ENCODE measurements around the gene MYO1D.

The MYO1D gene

DNA sequence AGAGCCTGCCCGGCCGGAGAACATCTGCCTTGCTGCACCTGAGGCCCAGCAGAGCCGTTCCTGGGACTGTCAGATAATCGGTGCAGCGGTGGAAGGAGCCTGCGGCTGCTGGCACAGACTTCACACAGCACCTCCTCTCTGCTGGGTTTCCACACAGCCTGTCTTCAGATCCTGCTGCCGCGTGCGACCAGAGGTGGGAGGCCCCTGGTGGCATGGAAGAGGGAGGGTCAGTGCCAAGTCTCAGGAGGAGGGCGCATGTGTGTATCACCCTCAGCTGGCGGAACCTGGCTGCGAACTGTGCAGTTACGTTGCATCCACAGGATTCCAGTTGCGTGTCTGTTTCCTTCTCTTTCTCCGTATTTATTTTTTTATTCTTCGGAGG is 386.8 kb downstream of the MYO1D start:
- CTCF ChIA-PET: interaction anchor here (1.6 kb wide), 1 partner anchor 46 kb away, joined by 4 read pairs; the partner anchor contains the start of gene PSMD11
- no peak for DNase-seq (ENCODE audit: extremely low spot score)
- POLR2A ChIA-PET: interaction anchor here (1.4 kb wide), 1 partner anchor 45 kb away, joined by 3 read pairs; no protein-coding TSS in a partner anchor
- TF ChIP-seq L3MBTL2 (conservative IDR thresholded peaks at IDR 0.05) (no peak), NFRKB (IDR thresholded peaks at IDR 0.05) (no peak), ZNF384 (IDR thresholded peaks at IDR 0.05) (no peak), FOXK2 (IDR thresholded peaks at IDR 0.05) (no peak), BHLHE40 (IDR thresholded peaks at IDR 0.05; ENCODE audit: borderline replicate concordance) (no peak), SUZ12 (IDR thresholded peaks at IDR 0.05) (no peak), SP1 (IDR thresholded peaks at IDR 0.05) (no peak), CTBP1 (IDR thresholded peaks at IDR 0.05; ENCODE audit: borderline replicate concordance) (no peak), PKNOX1 (IDR thresholded peaks at IDR 0.05) (no peak), FOXM1 (IDR thresholded peaks at IDR 0.05; ENCODE audit: borderline replicate concordance) (no peak), FOXA1 (IDR thresholded peaks at IDR 0.05) (no peak), ELF4 (IDR thresholded peaks at IDR 0.05) (no peak), HDGF (IDR thresholded peaks at IDR 0.05; ENCODE audit: borderline replicate concordance) (no peak), TARDBP (IDR thresholded peaks at IDR 0.05) (no peak)

GRCh38 chr17:32489320-32490100 is 387.4 kb downstream of the MYO1D start:
- ChIA-PET POLR2A (interaction anchor here (0.6 to 1.4 kb wide), 2 partner anchors 14 to 45 kb away, joined by 3 read pairs; no protein-coding TSS in a partner anchor), CTCF (interaction anchor here (0.8 to 1.6 kb wide), 2 partner anchors 45 to 170 kb away, joined by 3 to 4 read pairs; partner anchors contain the start of gene PSMD11)
- DNase-seq (ENCODE audit: extremely low spot score): no peak
- TF ChIP-seq ELF4 (IDR thresholded peaks at IDR 0.05) (no peak), ZNF384 (IDR thresholded peaks at IDR 0.05) (no peak), FOXA1 (IDR thresholded peaks at IDR 0.05) (no peak), ARNT (IDR thresholded peaks at IDR 0.05) (no peak), L3MBTL2 (conservative IDR thresholded peaks at IDR 0.05) (no peak), PKNOX1 (IDR thresholded peaks at IDR 0.05) (no peak), LEF1 (IDR thresholded peaks at IDR 0.05; ENCODE audit: borderline replicate concordance) (no peak), NFRKB (IDR thresholded peaks at IDR 0.05) (no peak), FOXK2 (IDR thresholded peaks at IDR 0.05) (no peak), CTBP1 (IDR thresholded peaks at IDR 0.05; ENCODE audit: borderline replicate concordance) (no peak), FOXM1 (IDR thresholded peaks at IDR 0.05; ENCODE audit: borderline replicate concordance) (no peak), TARDBP (IDR thresholded peaks at IDR 0.05) (no peak), SP1 (IDR thresholded peaks at IDR 0.05) (no peak), HDGF (IDR thresholded peaks at IDR 0.05; ENCODE audit: borderline replicate concordance) (no peak), SUZ12 (IDR thresholded peaks at IDR 0.05) (no peak), BHLHE40 (IDR thresholded peaks at IDR 0.05; ENCODE audit: borderline replicate concordance) (no peak)

GRCh38 chr17:32488604-32489180 is 388.2 kb downstream of the MYO1D start:
- TF ChIP-seq FOXA1 (IDR thresholded peaks at IDR 0.05) (no peak), SUZ12 (IDR thresholded peaks at IDR 0.05) (no peak), TARDBP (IDR thresholded peaks at IDR 0.05) (no peak), FOXK2 (IDR thresholded peaks at IDR 0.05) (no peak), L3MBTL2 (conservative IDR thresholded peaks at IDR 0.05) (no peak), ELF4 (IDR thresholded peaks at IDR 0.05) (no peak), ZNF384 (IDR thresholded peaks at IDR 0.05) (no peak), CTBP1 (IDR thresholded peaks at IDR 0.05; ENCODE audit: borderline replicate concordance) (no peak), ARNT (IDR thresholded peaks at IDR 0.05) (no peak), SP1 (IDR thresholded peaks at IDR 0.05) (no peak), LEF1 (IDR thresholded peaks at IDR 0.05; ENCODE audit: borderline replicate concordance) (no peak), HDGF (IDR thresholded peaks at IDR 0.05; ENCODE audit: borderline replicate concordance) (no peak), NFRKB (IDR thresholded peaks at IDR 0.05) (no peak), PKNOX1 (IDR thresholded peaks at IDR 0.05) (no peak), BHLHE40 (IDR thresholded peaks at IDR 0.05; ENCODE audit: borderline replicate concordance) (no peak), FOXM1 (IDR thresholded peaks at IDR 0.05; ENCODE audit: borderline replicate concordance) (no peak)
- ChIA-PET CTCF (interaction anchor here (0.8 to 1.6 kb wide), 2 partner anchors 9 to 171 kb away, joined by 3 read pairs; no protein-coding TSS in a partner anchor), POLR2A (interaction anchor here (1.4 kb wide), 2 partner anchors 43 to 44 kb away, joined by 3 to 4 read pairs; no protein-coding TSS in a partner anchor)
- no peak for DNase-seq (ENCODE audit: extremely low spot score)

- ChIA-PET POLR2A (interaction anchor here (1.4 kb wide), 2 partner anchors 32 to 43 kb away, joined by 4 to 5 read pairs; no protein-coding TSS in a partner anchor), CTCF (interaction anchor here (1.3 to 1.6 kb wide), 2 partner anchors 9 to 124 kb away, joined by 3 to 4 read pairs; no protein-coding TSS in a partner anchor)
- no peak for DNase-seq (ENCODE audit: extremely low spot score)
- TF ChIP-seq L3MBTL2 (conservative IDR thresholded peaks at IDR 0.05): no peak
- TF ChIP-seq SUZ12 (IDR thresholded peaks at IDR 0.05): no peak
- no peak for TF ChIP-seq LEF1 (IDR thresholded peaks at IDR 0.05; ENCODE audit: borderline replicate concordance)
- no peak for TF ChIP-seq HDGF (IDR thresholded peaks at IDR 0.05; ENCODE audit: borderline replicate concordance)
- no peak for TF ChIP-seq ZNF384 (IDR thresholded peaks at IDR 0.05)
- no peak for TF ChIP-seq FOXK2 (IDR thresholded peaks at IDR 0.05)
- TF ChIP-seq FOXM1 (IDR thresholded peaks at IDR 0.05; ENCODE audit: borderline replicate concordance): no peak
- TF ChIP-seq CTBP1 (IDR thresholded peaks at IDR 0.05; ENCODE audit: borderline replicate concordance): no peak
These were observed 388.8 kb downstream of the MYO1D start for GRCh38 chr17:32488177-32488542.
